Ureter (tissue), 1 donor: ENCODE results near the gene DOCK1. TPM values are rescaled to one million over a fixed set of nuclear protein-coding genes. Genes with fewer than 3 reads are reported as not detected.

ENCODE experiments used
- DNase-seq: peaks from one replicate; pipeline ENCODE4 v3.0.0-alpha.2; 2020; ENCODE audit warnings: low spot score
- total RNA-seq: library from RNA; stranded (reverse); gene quantifications from one replicate; pipeline ENCODE4 v1.2.4, GENCODE V29; 2023
- donor health status: DM: yes; HTN: yes; CAD: no.

DOCK1 gene
- total RNA-seq, 1 donor from 2014 or later, result 97.7 TPM

DNA sequence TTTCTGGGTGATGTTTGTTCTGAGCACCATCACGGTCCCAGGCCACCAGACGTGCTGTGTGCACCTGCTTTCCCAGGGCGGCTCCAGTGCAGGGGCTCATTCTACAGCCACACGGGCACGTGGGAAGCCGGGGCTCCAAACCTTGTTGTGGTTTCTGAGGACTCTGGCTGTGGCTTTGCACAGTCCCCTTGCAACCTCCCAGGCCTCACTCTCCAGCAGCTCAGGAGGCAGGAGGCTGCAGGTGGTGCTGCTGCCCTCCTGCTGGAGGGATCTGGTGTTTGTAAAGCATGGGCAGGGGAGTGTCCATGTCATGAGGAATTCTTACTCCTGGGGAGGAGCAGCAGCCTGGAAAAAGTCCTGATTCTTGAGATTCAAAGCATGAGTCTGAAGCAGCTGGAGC, 236.9 kb downstream of the DOCK1 start:
- DNase-seq, result no peak

DNA sequence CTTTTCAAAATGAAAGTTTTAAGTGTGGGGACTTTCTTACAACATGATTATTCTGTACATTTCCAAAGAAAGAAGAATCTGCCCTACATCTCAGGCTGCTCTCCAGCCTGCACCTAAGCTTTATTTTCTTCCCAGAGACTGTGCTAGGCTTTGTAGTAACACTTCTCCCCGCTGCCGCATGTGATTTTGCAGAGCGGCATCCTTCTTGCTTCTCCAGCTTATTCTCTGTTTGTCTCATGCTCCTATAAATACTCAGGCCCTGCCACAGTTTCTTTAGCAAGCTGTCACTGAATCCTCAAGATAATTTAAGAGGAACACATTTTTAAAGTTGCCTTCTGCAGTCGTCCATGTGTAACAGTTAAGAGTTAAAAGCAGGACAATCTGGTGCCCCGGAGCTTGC, 237.6 kb downstream of the DOCK1 start:
- DNase-seq, result no peak

- no peak for DNase-seq
These were observed 239.9 kb downstream of the DOCK1 start for GRCh38 chr10:127145173-127145572.

DNA sequence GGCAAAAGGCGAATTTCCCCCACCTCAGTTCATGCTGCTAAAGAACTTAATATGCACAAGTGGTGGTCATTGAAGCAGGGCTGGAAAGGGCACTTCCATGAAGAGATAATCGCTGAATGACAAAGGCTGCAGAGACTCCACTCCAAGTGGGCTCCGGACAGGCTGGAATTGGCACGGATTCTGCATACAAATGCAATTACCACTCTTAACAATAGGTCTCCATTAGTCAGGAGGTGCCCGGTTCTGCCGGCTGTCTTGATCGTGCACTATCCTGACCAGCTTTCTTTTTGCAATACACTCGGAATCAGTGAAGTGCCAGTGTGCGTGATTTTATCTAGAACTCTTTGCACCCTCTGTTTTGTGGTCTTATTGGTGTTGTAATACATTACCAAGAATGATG, 241.4 kb downstream of the DOCK1 start:
- no peak for DNase-seq

DNA sequence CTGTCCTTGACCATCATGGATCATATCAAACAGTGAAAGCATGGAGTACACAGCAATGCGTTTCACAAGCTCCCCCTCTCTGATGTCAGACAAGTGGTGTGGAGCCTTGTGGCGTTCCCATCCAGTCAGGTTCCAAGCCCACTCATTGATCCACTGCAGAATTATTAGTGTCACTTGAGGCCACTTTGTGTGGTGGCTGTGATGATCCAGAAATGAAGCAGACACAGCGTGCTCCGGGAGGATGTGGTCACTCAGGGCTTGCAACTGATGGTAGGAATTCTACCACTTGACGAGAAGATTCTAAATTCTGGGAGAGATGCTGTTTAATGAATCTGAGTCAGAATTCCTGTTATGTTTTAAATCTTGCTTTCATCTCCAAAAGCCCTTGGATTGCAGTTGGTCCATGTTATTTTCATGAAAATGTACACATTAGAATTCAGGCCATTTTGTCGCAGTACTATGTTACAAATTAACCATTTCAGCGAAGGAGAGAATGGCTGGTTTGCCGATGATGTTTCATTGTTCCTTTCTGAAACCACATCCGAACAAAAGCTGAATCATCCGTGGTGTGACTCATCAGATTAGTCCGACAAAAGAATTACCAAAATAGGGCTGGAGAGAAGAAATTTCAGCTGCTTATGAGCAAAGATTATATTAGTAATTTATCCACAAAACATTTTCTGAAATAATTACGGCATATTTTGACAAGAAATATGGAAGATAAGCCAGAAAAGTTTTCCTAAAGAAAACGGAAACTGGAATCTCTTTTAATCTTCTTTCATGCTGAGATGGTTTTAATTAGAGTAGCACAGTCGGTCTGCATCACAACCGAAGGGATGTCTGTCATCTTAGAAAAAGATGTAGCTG, 243.1 kb downstream of the DOCK1 start:
- no peak for DNase-seq

DNA sequence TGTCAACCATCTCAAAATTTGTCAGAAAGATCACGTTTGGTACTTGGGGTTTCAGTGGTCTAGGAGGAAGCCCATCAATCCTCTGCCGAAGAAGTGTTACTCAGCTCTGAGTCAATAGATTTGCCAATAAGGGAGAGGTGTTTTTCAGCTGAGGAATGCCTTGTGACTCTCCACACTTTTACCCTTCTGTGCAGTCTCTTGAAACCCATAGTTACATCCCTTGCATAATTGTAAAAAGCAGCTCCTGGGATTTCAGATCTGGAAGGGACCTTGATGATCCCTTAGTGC, 243.6 kb downstream of the DOCK1 start:
- no peak for DNase-seq

DNA sequence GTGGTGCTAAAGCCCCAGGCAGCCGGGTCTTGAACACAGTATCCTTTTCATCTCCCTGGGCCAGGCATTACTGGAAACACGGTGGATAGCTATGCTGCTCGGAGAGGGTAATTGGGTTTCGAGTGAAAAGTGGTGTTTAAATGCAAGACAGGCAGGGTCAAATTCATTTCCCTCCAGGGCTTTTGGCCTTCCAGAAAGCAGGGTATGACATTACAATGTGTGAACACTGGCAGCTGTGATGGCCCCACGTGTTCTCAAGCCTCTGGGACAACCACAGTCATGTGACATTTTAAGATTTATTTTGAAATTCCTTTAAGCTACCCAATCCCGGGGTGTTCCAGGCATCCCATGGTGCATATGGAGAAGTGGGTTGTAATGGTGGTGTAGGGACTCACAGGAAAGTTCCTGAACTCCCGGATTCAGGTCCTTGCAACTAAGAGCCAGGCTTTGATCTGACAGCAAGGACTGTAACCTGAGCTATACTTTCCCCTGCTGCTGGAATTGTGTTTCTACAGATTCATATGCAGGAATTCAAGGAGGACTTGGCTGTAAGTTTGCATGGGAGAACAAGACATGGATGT, 244.4 kb downstream of the DOCK1 start:
- DNase-seq, result no peak

DNA sequence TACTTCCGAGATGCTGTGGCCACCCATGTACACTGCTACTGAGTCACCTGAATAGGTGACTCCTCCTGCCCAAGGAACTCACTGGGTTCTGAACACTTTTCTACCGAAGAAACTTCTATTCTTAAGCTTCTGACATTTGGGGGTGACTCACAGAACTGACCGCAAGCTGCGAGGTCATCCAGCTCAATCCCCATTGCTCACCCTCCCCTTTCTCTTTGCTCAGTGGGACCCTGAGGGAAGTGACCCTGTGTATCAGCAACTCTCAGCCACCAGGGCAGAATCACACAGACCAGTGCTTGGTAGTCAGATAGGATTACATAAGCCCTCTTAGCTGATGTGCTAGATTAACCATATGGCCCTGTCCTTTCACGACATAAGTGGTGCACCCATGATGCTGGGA, 244.9 kb downstream of the DOCK1 start:
- DNase-seq, result no peak

DNA sequence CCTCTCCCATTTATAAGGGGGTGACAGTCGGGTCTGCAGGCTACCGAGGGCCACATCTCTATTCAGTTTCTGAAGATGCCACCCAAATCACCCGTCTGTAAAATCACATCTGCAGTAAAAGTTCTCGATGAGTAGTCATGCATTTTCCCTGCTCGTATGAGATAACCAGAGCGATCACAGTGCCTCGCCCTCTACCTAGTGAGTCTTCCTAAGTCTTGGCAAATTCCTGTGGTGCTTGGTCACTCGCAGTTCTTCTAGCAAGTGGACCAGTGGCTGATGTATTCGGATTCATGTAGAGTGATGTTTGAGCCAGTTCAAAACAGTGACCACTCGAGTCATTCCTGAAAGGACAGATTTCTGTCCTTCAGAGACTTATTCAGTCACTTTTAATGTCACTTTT, 246.3 kb downstream of the DOCK1 start:
- DNase-seq, result no peak

DNA sequence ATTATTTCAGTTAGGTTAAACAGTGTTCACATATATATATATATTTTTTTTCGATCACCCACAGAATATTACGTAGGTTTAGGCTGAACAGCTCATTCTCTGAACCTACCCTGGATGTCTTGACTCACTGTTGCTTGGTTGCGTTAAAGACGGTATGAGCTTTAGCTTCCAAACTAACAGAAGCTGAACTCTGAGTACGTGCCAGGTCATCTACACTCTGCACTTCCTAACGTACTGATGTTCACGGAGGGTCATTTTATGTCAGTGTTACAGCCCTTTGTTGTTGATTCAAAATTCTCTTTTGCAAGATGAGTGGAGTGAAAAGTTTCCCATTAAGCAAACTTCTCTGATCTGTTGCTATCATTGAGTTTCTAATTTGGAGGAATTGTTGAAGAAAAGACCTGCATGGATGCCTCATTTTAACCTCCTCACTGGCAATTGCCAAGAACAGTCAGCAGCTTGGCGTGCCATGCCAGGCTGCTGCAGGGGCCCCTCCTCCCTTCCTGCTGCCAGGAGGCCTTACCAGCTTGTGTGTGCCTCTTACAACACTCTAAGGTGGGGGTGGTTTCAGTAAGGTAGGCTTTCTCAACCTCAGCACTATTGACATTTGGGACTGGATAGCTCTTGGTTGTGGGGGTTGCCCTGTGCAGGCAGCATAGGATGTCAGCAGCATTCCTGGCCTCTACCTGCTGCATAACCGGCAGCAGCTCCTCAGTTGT, 246.9 kb downstream of the DOCK1 start:
- no peak for DNase-seq

DNA sequence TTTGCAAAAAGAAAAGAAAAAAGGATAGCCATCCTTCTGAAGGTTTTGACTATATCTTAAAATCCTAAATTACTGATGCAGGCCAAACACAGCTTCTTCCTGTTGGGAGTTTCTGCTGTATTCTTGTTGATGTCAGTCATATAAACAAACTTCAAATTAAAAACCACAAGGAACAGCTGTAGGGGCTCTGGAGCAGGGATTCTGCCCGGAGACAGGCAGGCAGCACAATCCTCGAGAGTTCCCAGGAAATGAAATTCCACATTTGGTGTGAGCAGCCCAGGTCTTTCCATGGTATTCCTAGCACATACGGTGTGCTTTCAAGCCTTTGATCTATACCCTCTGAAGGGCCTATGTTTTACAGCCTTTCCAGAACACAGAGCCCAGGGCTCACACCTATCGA, 248.0 kb downstream of the DOCK1 start:
- no peak for DNase-seq

- no peak for DNase-seq
These were observed 249.8 kb downstream of the DOCK1 start for GRCh38 chr10:127154831-127155620.

DNA sequence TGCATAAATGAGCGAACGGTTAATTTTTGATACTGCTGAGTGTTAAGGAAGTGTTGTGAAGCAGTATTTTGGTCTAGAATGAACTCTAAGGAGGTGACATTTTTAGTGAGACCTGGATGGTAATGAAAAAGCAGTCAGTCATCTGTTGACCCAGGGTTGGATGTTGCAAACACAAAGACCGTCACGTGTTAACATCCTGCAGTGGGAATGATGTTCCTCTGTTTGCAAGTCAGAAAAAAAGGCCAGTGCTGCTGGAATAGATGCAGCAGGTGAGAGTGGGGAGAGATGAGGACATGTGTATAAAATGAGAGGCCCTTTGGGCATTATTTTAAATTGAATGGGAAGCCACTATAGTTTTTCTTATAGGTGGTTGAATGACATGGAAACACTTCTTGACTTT, 251.9 kb downstream of the DOCK1 start:
- no peak for DNase-seq

DNA sequence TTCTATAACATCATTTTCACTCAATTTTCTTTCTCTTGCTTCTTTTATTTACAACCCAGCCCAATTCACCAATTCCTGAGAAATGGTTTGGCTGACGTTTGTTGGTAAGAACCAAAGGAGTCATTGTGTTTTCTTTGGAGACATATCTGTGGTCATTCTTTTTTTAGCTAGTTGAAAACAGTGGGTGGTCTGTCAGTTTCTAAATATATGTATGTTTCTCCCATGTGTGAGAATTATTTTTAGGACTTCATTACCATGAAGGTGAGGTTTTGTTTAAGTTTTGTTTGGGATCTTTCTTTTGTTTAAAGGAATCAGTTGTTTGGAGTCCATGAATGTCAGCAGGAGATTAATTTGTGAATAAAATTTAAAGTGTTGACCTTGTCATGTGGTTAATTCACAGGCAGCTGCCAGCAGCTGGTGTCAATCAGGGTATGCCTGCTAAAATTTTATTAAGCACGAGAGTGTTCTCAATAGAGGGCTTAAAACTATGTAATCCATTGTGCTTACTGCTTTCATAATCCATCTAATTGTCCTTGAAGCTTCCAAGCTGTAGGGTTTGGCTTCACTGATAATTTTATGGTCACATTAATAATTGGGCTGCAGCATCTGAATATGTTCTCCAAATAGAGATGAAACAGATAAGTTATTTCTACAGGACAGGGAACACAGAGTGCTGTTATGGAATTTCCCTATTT, 252.4 kb downstream of the DOCK1 start:
- DNase-seq, result no peak

DNA sequence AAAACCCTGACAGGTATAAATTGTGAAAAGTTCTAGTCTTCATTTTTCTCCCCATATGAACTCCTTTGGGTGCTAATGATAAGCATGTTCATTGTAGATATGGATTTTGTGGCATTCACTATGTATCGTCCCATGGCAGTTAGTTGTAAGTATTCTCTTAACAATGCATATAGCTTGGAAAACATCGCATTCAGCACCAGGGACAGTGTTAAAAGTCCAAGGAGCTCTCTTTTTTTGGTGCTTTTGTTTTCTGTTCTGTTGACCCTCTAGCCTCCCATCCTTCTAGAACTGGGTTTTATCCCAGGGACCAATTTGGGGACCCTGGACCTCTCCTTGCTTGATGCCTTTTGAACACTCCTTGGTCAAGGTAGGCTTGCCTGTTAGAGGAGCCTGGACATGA, 253.4 kb downstream of the DOCK1 start:
- no peak for DNase-seq

DNA sequence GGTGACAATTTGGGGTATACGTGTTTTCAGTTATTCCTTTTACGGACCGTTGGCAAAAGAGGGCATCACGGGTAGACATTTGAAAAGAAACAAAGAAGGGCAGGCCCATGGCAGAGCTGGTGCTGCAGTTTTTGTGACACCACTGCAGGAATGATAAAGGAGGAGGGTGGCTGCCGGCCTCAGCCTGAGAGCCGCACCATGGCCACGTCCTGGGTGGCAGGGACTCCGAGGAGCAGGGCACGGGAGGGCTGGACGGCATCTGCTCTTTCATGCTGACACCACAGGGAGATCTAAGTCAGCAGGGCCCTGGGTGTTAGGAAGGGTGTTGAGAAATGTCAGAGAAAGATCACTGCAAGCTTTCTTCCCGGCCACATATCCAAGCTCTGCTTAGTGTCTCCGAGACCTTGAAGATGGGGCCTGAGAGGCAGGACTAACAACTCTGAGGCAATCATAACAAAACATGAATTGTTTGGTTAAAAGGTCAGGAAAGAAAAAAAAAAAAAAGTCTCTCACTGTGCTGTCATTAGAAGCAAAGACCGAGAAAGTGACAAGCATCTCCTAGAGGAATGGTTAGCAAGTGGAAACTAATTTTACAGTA, 254.5 kb downstream of the DOCK1 start:
- no peak for DNase-seq

GRCh38 chr10:127161482-127161881, 256.3 kb downstream of the DOCK1 start:
- DNase-seq, result no peak

DNA sequence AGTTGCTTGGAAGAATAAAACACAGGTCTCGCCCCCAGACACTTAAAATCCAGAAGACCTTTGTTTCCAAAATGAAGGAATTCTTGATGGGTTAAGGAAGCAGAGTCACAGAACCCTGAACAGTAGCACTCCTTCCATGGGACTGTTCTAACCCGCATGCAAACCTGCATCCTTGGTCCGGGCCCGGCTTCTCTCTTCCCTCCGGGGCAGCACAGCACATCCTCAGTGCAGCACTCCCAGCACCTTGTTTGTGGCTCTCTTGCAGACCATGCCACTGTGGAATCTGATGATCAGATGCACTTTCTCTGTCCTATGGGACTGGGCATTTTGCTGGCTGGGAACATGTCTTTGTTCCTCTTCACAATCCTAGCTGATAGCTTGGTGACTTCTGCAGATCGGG, 257.6 kb downstream of the DOCK1 start:
- DNase-seq, result no peak

DNA sequence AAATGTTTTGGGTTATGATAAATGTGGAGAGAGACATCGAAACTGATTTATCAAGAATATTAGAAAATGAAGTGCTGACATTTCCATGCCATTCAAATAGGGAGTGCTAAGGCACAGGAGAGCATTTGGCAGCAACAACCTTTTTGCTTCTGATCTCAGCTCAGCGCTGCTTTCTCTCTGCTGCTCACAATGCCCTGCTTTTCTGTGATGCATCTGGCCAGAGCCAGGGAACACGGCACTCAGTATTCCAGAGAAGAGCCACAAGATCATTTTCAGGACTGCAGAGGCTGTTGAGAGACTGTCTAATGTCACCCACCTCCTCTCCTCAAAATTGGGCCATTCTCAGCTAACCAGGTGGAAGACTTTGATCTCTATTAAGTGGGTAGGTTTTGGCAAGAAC, 263.0 kb downstream of the DOCK1 start:
- DNase-seq, result no peak

DNA sequence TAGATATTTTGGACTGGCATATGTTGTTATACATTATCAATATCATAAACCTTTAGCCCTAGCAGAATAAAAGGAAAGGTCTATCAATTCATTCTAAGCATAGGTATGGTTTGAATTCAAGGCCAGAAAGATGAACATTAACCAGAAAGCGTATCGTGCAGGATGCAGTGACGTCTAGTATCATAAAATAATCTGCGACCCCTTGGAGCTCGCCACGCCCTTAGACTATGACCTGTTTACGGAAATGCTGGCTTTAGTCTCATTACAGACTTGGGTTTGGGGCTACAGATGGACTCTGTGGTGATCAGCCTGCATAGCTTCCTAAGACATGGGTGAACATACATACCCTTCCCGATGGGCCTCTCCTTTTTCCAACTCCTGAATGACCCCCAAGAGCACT, 269.6 kb downstream of the DOCK1 start:
- DNase-seq, result no peak

DNA sequence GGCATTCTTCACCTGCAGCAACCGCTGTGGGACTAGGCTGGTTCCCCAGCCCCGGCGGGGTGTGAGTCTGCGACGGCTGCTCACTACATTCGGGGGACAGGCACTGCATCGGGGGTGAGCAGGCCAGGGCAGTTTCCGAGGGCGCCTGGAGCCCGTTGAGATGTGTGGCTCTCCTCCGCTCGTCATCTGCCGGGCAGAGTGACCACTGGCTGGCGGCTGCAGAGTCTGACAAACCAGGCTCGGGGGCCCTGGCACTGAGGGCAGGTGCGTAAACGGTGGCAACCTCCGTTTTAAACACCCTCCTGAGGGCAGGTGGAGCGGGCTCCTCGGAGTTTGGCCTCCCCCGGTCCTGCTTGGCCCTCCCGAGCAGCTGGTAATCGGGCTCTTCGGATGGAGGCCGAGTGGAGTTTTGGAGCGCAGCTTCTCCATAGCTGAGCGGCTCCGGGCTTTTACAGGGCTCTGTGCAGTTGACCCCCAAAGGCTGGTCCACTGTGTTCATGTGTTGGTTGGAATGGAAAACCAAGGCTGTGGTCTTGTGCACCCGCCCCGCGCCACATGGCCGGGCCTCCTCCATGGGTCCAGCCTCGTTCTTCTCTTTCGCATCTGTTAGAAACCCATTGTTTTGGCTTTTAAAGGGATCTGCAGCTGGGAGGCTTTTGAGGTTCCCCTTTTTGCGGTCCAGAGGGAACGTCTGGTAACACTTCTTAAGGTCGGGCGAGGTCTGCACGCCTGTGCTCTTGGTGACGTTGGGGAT, 270.3 kb downstream of the DOCK1 start:
- no peak for DNase-seq
